Left lung (tissue), 10 donors: ENCODE measurements around the gene ANKIB1. TPM values are rescaled to one million over a fixed set of nuclear protein-coding genes. Genes with fewer than 3 reads are reported as not detected.

Source experiments
- ATAC-seq: fragments of 200-7000 bp; cut with Tn5 transposase; one replicate; pipeline ENCODE4 v1.9.1; 2020; ENCODE audit warnings: moderate library complexity
- DNase-seq, 4 donors: peaks; one replicate each; pipeline ENCODE4 v3.0.0-alpha.2; 2013 to 2020
- H3K27ac ChIP-seq, 2 donors: fragments of 200-600 bp; sonication (generic) in 1 of 2; one replicate each; pipeline versions ENCODE4 v1.5.0 to v1.8.0; 2020 to 2021
- H3K27me3 ChIP-seq, 2 donors: fragments of 200-600 bp; sonication (generic) in 1 of 2; one replicate each; pipeline versions ENCODE4 v1.5.0 to v1.8.0; 2020 to 2021
- H3K36me3 ChIP-seq, 2 donors: fragments of 200-600 bp; sonication (generic) in 1 of 2; one replicate each; pipeline versions ENCODE4 v1.5.0 to v1.8.0; 2020 to 2021
- H3K4me1 ChIP-seq, 2 donors: fragments of 200-600 bp; one replicate each; pipeline ENCODE4 v1.8.0; 2021
- H3K4me3 ChIP-seq, 2 donors: fragments of 200-600 bp; sonication (generic) in 1 of 2; one replicate each; pipeline versions ENCODE4 v1.5.0 to v1.8.0; 2020 to 2021; ENCODE audit warnings: mild to moderate bottlenecking in 1 of 2
- H3K9me3 ChIP-seq, 2 donors: fragments of 200-600 bp; sonication (generic) in 1 of 2; one replicate each; pipeline versions ENCODE4 v1.5.0 to v1.8.0; 2020 to 2021
- CTCF ChIP-seq, 2 donors: fragments of 200-600 bp; sonication (generic) in 1 of 2; IDR thresholded peaks; one replicate each; pipeline versions ENCODE4 v1.5.0 to v1.8.0; 2021; ENCODE audit warnings: antibody characterized with exemption in 2 of 2
- intact Hi-C, 2 donors: fragments of 100-400 bp; cut with DNase I; formaldehyde crosslinking; loops; one replicate each; pipeline versions ENCODE4 v1.11.2 to v1.14.2; 2022
- polyA plus RNA-seq, 6 donors: library from polyadenylated mRNA; unstranded; fragments of 120-200 nt; gene quantifications; one replicate each; pipeline ENCODE4 v1.2.1, GENCODE V29; 2013; ENCODE audit not compliant: insufficient read length in 6 of 6
- total RNA-seq, 2 donors: library from RNA; stranded (reverse); fragmentation: NEBNext Ultra II Directional; extraction: Animal tissue kit (Norgen Biotek cat#: 25700); gene quantifications; one replicate each; pipeline ENCODE4 v1.2.1, GENCODE V29; 2021
- donor health status: DM: no; HTN: yes; CAD: no.
- donor health status: DM: no; HTN: no; CAD: no.

ANKIB1 gene
- total and polyA plus RNA-seq, 8 donors: 41.4 to 57.3 (median 46.9) TPM

- peaks cover 0 to 39% of the 10 kb centered on the region in 2 donors for H3K36me3 ChIP-seq
- H3K27me3 ChIP-seq: no peaks in the 10 kb centered on the region
- ATAC-seq (no peak), DNase-seq (no peak)
- H3K4me3 ChIP-seq: no peak overlapping the region
- no peak overlapping the region for H3K27ac ChIP-seq
- intact Hi-C loops: no loop called here
- H3K4me1 ChIP-seq: no peaks in the 10 kb centered on the region
- H3K9me3 ChIP-seq: no peaks in the 10 kb centered on the region
- TF ChIP-seq CTCF (IDR thresholded peaks at IDR 0.05): no peak
These were observed 114.6 kb downstream of the ANKIB1 start for GRCh38 chr7:92360387-92360786.

GRCh38 chr7:92362131-92362530, 116.4 kb downstream of the ANKIB1 start:
- no peak for ATAC-seq

GRCh38 chr7:92366730-92367129, 121.0 kb downstream of the ANKIB1 start:
- DNase-seq (no peak), ATAC-seq (no peak)
- H3K27ac ChIP-seq: no peak overlapping the region
- H3K27me3 ChIP-seq: no peaks in the 10 kb centered on the region
- H3K4me1 ChIP-seq: no peaks in the 10 kb centered on the region
- TF ChIP-seq CTCF (IDR thresholded peaks at IDR 0.05): no peak
- intact Hi-C loops: no loop called here
- H3K4me3 ChIP-seq: no peak overlapping the region
- peaks cover 0 to 44% of the 10 kb centered on the region in 2 donors for H3K36me3 ChIP-seq
- H3K9me3 ChIP-seq: no peaks in the 10 kb centered on the region

More at GRCh38 chr7:92362131-92362530, 116.4 kb downstream of the ANKIB1 start:
- intact Hi-C loops: no loop called here
- Histone ChIP-seq H3K36me3 (peaks cover 0 to 45% of the 10 kb centered on the region in 2 donors), H3K9me3 (no peaks in the 10 kb centered on the region), H3K27ac (no peak overlapping the region), H3K4me1 (no peaks in the 10 kb centered on the region), H3K27me3 (no peaks in the 10 kb centered on the region), H3K4me3 (no peak overlapping the region)
- no peak for TF ChIP-seq CTCF (IDR thresholded peaks at IDR 0.05)
- no peak for DNase-seq

- no peak overlapping the region for H3K4me3 ChIP-seq
- no peak for TF ChIP-seq CTCF (IDR thresholded peaks at IDR 0.05)
- H3K36me3 ChIP-seq: peaks cover 0 to 30% of the 10 kb centered on the region in 2 donors
- H3K27ac ChIP-seq: no peak overlapping the region
- DNase-seq (no peak), ATAC-seq (no peak)
- intact Hi-C loops: no loop called here
- H3K4me1 ChIP-seq: no peaks in the 10 kb centered on the region
- H3K27me3 ChIP-seq: no peaks in the 10 kb centered on the region
- no peaks in the 10 kb centered on the region for H3K9me3 ChIP-seq
These were observed 123.0 kb downstream of the ANKIB1 start for GRCh38 chr7:92368741-92369140.

GRCh38 chr7:92375013-92375412, 129.2 kb downstream of the ANKIB1 start:
- no peak for TF ChIP-seq CTCF (IDR thresholded peaks at IDR 0.05)
- intact Hi-C loops: no loop called here
- peaks cover 0 to 20% of the 10 kb centered on the region in 2 donors for H3K36me3 ChIP-seq
- H3K4me1 ChIP-seq: no peaks in the 10 kb centered on the region
- no peak overlapping the region for H3K27ac ChIP-seq
- ATAC-seq (no peak), DNase-seq (no peak)
- H3K9me3 ChIP-seq: no peaks in the 10 kb centered on the region
- no peaks in the 10 kb centered on the region for H3K27me3 ChIP-seq
- no peak overlapping the region for H3K4me3 ChIP-seq
